Stomach (tissue), 9 donors: Measurements from ENCODE around the gene VPS36. TPM values are rescaled to one million over a fixed set of nuclear protein-coding genes. Genes with fewer than 3 reads are reported as not detected.

Experiments used
- DNase-seq, 2 donors: peaks; one replicate each; pipeline versions ENCODE4 v3.0.0 to v3.0.0-alpha.2; 2013 to 2019
- H3K27ac ChIP-seq, 5 donors: fragments of 200-600 bp in 4 of 5; sonication (generic) in 4 of 5; one replicate each; pipeline ENCODE4 v1.5.1; 2013 to 2019; ENCODE audit warnings: mild to moderate bottlenecking in 1 of 5, moderate library complexity in 1 of 5
- H3K27me3 ChIP-seq, 3 donors: fragments of 200-600 bp; sonication (generic); one replicate each; pipeline ENCODE4 v1.5.1; 2017 to 2019; ENCODE audit warnings: mixed run types in 1 of 3
- H3K36me3 ChIP-seq, 4 donors: fragments of 200-600 bp; sonication (generic); 1 replicate in 3 of 4; 2 replicates in 1 of 4; pipeline ENCODE4 v1.5.1; 2016 to 2019
- H3K4me1 ChIP-seq, 4 donors: fragments of 200-600 bp; sonication (generic); one replicate each; pipeline ENCODE4 v1.5.1; 2016 to 2019
- H3K4me3 ChIP-seq, 4 donors: fragments of 200-600 bp; sonication (generic) in 3 of 4; one replicate each; pipeline ENCODE4 v1.5.1; 2016 to 2019; ENCODE audit warnings: mild to moderate bottlenecking in 1 of 4
- H3K9me3 ChIP-seq, 4 donors: fragments of 200-600 bp; sonication (generic); one replicate each; pipeline ENCODE4 v1.5.1; 2016 to 2019
- EP300 ChIP-seq: sonication (generic); formaldehyde crosslinking; IDR thresholded peaks from one replicate; pipeline ENCODE4 v1.6.1; 2017; ENCODE audit warnings: antibody characterized with exemption
- POLR2A ChIP-seq, 4 donors: fragments of 450-650 bp; IDR thresholded peaks; one replicate each; pipeline ENCODE4 v1.6.1; 2016; ENCODE audit warnings: antibody characterized with exemption in 4 of 4, control low read depth in 2 of 4, mild to moderate bottlenecking in 1 of 4, moderate library complexity in 1 of 4
- POLR2AphosphoS5 ChIP-seq, 3 donors: sonication (generic); formaldehyde crosslinking; IDR thresholded peaks; one replicate each; pipeline ENCODE4 v1.6.1; 2016; ENCODE audit warnings: antibody characterized with exemption in 3 of 3
- WGBS, 5 donors: extraction: QIAGEN DNeasy Blood & Tissue Kit in 3 of 5; methylation state at CpG; one replicate each; pipeline versions ENCODE4 v1.1.5 to v1.1.7; 2013 to 2018; 5-methylcytosine and 5-hydroxymethylcytosine counted together
- intact Hi-C: fragments of 100-400 bp; cut with DNase I; formaldehyde crosslinking; loops from one replicate; pipeline ENCODE4 v1.15.1; 2023; ENCODE audit warnings: low total_unique reads
- polyA plus RNA-seq, 3 donors: library from polyadenylated mRNA; stranded (reverse); fragments of 200-250 nt; gene quantifications; one replicate each; pipeline ENCODE4 v1.2.3, GENCODE V29; 2013
- total RNA-seq, 5 donors: library from RNA; depleted of rRNA; stranded (reverse); fragments of >200 nt; gene quantifications; one replicate each; pipeline versions ENCODE4 v1.1.0 to v1.2.3, GENCODE V29; 2014 to 2016
- TF ChIP-seq, protein P1 (sequence below), 7 experiments: fragments of 450-650 bp in 4 of 7; fragments of 200-600 bp in 3 of 7; sonication (generic) in 3 of 7; IDR thresholded peaks; one replicate each; pipeline ENCODE4 v1.5.1; 2016 to 2019; ENCODE audit warnings: antibody characterized with exemption in 7 of 7, control low read depth in 2 of 7, mild to moderate bottlenecking in 1 of 7
- donor health status: healthy with polysubstance abuse.
- donor health status: Bipolar disorder and iron deficiency.
- donor health status: healthy.

The VPS36 gene
- total and polyA plus RNA-seq, 8 donors = 15.8 to 323 (median 38.7) TPM

DNA sequence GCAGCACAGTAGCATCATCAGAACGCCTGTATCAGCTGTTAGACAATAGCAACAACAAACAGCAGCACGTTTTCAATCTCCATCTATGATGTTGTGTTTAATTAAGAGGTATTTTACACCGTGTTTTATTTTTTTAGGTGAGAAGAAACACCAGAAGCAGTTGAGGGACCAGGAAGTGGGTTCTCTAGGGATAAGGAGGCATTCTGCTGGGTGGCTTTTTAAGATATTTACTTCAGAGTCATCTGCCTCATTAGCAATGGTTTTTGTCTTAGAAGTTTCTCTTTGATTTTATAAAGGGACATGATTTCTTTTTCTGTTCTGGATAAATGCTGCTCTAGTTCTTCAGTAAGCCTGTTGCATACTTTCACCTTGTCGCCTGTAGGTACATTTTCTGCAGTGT, 13.1 kb upstream of the VPS36 start:
- no peak for DNase-seq
- intact Hi-C loops = no loop called here
- no peaks in the 10 kb centered on the region for H3K27me3 ChIP-seq
- peaks cover 0 to 2% (median 0%) of the 10 kb centered on the region in 4 donors for H3K4me1 ChIP-seq
- H3K27ac ChIP-seq = no peak overlapping the region
- no peaks in the 10 kb centered on the region for H3K9me3 ChIP-seq
- 76 to 81% (median 78%) methylated on average over 4 of the region's 4 CpGs for WGBS, 5 donors
- TF ChIP-seq EP300 (no peak), POLR2A (IDR thresholded peaks at IDR 0.05) (no peak), POLR2AphosphoS5 (IDR thresholded peaks at IDR 0.05) (no peak)
- TF ChIP-seq, protein P1, sequence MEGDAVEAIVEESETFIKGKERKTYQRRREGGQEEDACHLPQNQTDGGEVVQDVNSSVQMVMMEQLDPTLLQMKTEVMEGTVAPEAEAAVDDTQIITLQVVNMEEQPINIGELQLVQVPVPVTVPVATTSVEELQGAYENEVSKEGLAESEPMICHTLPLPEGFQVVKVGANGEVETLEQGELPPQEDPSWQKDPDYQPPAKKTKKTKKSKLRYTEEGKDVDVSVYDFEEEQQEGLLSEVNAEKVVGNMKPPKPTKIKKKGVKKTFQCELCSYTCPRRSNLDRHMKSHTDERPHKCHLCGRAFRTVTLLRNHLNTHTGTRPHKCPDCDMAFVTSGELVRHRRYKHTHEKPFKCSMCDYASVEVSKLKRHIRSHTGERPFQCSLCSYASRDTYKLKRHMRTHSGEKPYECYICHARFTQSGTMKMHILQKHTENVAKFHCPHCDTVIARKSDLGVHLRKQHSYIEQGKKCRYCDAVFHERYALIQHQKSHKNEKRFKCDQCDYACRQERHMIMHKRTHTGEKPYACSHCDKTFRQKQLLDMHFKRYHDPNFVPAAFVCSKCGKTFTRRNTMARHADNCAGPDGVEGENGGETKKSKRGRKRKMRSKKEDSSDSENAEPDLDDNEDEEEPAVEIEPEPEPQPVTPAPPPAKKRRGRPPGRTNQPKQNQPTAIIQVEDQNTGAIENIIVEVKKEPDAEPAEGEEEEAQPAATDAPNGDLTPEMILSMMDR (IDR thresholded peaks at IDR 0.05) = no peak
- H3K36me3 ChIP-seq = peaks cover 0 to 64% (median 38%) of the 10 kb centered on the region in 4 donors
- no peak overlapping the region for H3K4me3 ChIP-seq

- H3K4me1 ChIP-seq = peaks cover under 1 to 19% (median 5%) of the 10 kb centered on the region in 4 donors
- WGBS, 5 donors = 80 to 87% (median 83%) methylated on average over 3 of the region's 3 CpGs
- peaks cover 0 to 50% (median 33%) of the 10 kb centered on the region in 4 donors for H3K36me3 ChIP-seq
- no peaks in the 10 kb centered on the region for H3K9me3 ChIP-seq
- H3K27ac ChIP-seq = no peak overlapping the region
- no peak overlapping the region for H3K4me3 ChIP-seq
- no peaks in the 10 kb centered on the region for H3K27me3 ChIP-seq
- DNase-seq = no peak
- no peak for TF ChIP-seq POLR2AphosphoS5 (IDR thresholded peaks at IDR 0.05)
- no peak for TF ChIP-seq EP300
- no peak for TF ChIP-seq POLR2A (IDR thresholded peaks at IDR 0.05)
- TF ChIP-seq, protein P1 (IDR thresholded peaks at IDR 0.05) = no peak
- intact Hi-C loops = no loop called here
Measured at GRCh38 chr13:52461265-52461664, 10.8 kb upstream of the VPS36 start.

DNA sequence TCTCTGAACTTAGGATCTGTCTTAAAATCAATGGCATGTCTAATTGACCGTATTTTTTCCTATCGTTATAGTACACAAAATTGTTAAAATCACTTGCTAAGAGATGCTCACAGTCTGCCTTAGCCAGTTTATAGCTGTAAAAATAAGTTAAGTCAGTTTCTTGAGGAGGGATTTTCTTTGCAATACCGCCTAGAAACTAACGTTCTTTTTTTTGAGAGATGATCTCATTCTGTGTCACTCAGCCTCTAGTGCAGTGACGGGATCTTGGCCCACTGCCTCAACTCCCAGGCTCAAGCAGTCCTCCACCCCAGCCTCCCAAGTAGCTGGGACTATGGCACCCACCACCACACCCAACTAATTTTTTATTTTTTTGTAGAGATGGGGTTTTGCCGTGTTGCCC, 9.2 kb upstream of the VPS36 start:
- Histone ChIP-seq H3K9me3 (no peaks in the 10 kb centered on the region), H3K4me3 (no peak overlapping the region), H3K27me3 (no peaks in the 10 kb centered on the region), H3K27ac (no peak overlapping the region), H3K4me1 (peaks cover 6 to 26% (median 12%) of the 10 kb centered on the region in 4 donors), H3K36me3 (peaks cover 0 to 45% (median 24%) of the 10 kb centered on the region in 4 donors)
- DNase-seq = no peak
- 84 to 91% (median 85%) methylated on average over 6 of the region's 6 CpGs for WGBS, 5 donors
- intact Hi-C loops = no loop called here
- TF ChIP-seq EP300 (no peak), POLR2A (IDR thresholded peaks at IDR 0.05) (no peak), POLR2AphosphoS5 (IDR thresholded peaks at IDR 0.05) (no peak)
- TF ChIP-seq, protein P1 (IDR thresholded peaks at IDR 0.05) = no peak

GRCh38 chr13:52455677-52456041, 5.2 kb upstream of the VPS36 start:
- peak overlapping the region; percentile 71 to 96 (median 81) for H3K4me3 ChIP-seq
- intact Hi-C loops = no loop called here
- WGBS, 5 donors = 0 to 1% (median 0%) methylated on average over 19 to 37 of the region's 37 CpGs
- peak; percentile 65 to 93 for DNase-seq
- peak overlapping the region; percentile 88 to 97 (median 90) for H3K27ac ChIP-seq
- peaks cover 13 to 45% (median 22%) of the 10 kb centered on the region in 4 donors for H3K4me1 ChIP-seq
- H3K9me3 ChIP-seq = no peaks in the 10 kb centered on the region
- peaks cover 0 to 8% (median 0%) of the 10 kb centered on the region in 4 donors for H3K36me3 ChIP-seq
- TF ChIP-seq, protein P1 (IDR thresholded peaks at IDR 0.05) = no peak
- TF ChIP-seq POLR2A (IDR thresholded peaks at IDR 0.05) (no peak), POLR2AphosphoS5 (IDR thresholded peaks at IDR 0.05) (no peak), EP300 (no peak)
- H3K27me3 ChIP-seq = no peaks in the 10 kb centered on the region
